ENCODE data around the gene TEKT2.

Gene TEKT2

GRCh38 chr1:36128905-36129206 lies 45.0 kb downstream of the TEKT2 start:
- no peak for DNase-seq (ENCODE audit: low spot score)

- DNase-seq (ENCODE audit: low spot score), result no peak
Observed at GRCh38 chr1:36132029-36132428, 48.1 kb downstream of the TEKT2 start.

GRCh38 chr1:36133484-36133883 lies 49.6 kb downstream of the TEKT2 start:
- DNase-seq (ENCODE audit: low spot score), result no peak

- no peak for DNase-seq (ENCODE audit: low spot score)
Observed at GRCh38 chr1:36134031-36134430, 50.1 kb downstream of the TEKT2 start.

GRCh38 chr1:36134505-36135329 lies 50.8 kb downstream of the TEKT2 start:
- DNase-seq (ENCODE audit: low spot score), result peak; percentile 67

GRCh38 chr1:36135330-36135667 lies 51.4 kb downstream of the TEKT2 start:
- no peak for DNase-seq (ENCODE audit: low spot score)

GRCh38 chr1:36135796-36136195 lies 51.9 kb downstream of the TEKT2 start:
- DNase-seq (ENCODE audit: low spot score), result no peak

GRCh38 chr1:36136535-36136934 lies 52.6 kb downstream of the TEKT2 start:
- no peak for DNase-seq (ENCODE audit: low spot score)

- DNase-seq (ENCODE audit: low spot score), result no peak
Observed at GRCh38 chr1:36137226-36137625, 53.3 kb downstream of the TEKT2 start.

- DNase-seq (ENCODE audit: low spot score), result no peak
Observed at GRCh38 chr1:36137776-36138175, 53.9 kb downstream of the TEKT2 start.

Data from pons (tissue), 1 donor.